Gastroesophageal sphincter (tissue), 4 donors: ENCODE data around the gene GNPTAB. TPM values are rescaled to one million over a fixed set of nuclear protein-coding genes. Genes with fewer than 3 reads are reported as not detected.

Source experiments
- ATAC-seq: fragments of 150-250 bp; one replicate; pipeline ENCODE4 v1.9.1; 2016; ENCODE audit warnings: mild to moderate bottlenecking, moderate library complexity
- H3K27ac ChIP-seq, 4 donors: fragments of 200-600 bp; sonication (generic) in 3 of 4; 1 replicate in 3 of 4; 2 replicates in 1 of 4; pipeline ENCODE4 v1.5.1; 2016 to 2019
- H3K27me3 ChIP-seq: fragments of 200-600 bp; sonication (generic); one replicate; pipeline ENCODE4 v1.5.1; 2019
- H3K36me3 ChIP-seq, 2 donors: fragments of 200-600 bp; sonication (generic); one replicate each; pipeline ENCODE4 v1.5.1; 2019; ENCODE audit warnings: control low read depth in 1 of 2
- H3K4me1 ChIP-seq, 3 donors: fragments of 200-600 bp; sonication (generic); 1 replicate in 2 of 3; 2 replicates in 1 of 3; pipeline ENCODE4 v1.5.1; 2016 to 2019; ENCODE audit warnings: control low read depth in 2 of 3
- H3K4me3 ChIP-seq, 2 donors: fragments of 200-600 bp; sonication (generic); one replicate each; pipeline ENCODE4 v1.5.1; 2019; ENCODE audit warnings: mild to moderate bottlenecking in 1 of 2, moderate library complexity in 1 of 2
- H3K9me3 ChIP-seq, 3 donors: fragments of 200-600 bp; sonication (generic); one replicate each; pipeline ENCODE4 v1.5.1; 2017 to 2019; ENCODE audit warnings: control low read depth in 2 of 3
- EP300 ChIP-seq: sonication (generic); formaldehyde crosslinking; IDR thresholded peaks from one replicate; pipeline ENCODE4 v1.6.1; 2017; ENCODE audit warnings: antibody characterized with exemption, mild to moderate bottlenecking
- POLR2A ChIP-seq, 2 donors: fragments of 450-650 bp; IDR thresholded peaks; one replicate each; pipeline ENCODE4 v1.6.1; 2017; ENCODE audit warnings: antibody characterized with exemption in 2 of 2, mild to moderate bottlenecking in 2 of 2, moderate library complexity in 1 of 2
- POLR2AphosphoS5 ChIP-seq: sonication (generic); formaldehyde crosslinking; IDR thresholded peaks from one replicate; pipeline ENCODE4 v1.6.1; 2017; ENCODE audit warnings: antibody characterized with exemption
- WGBS, 2 donors: methylation state at CpG; one replicate each; pipeline ENCODE4 v1.1.5; 2018; ENCODE audit warnings: low coverage in 1 of 2; 5-methylcytosine and 5-hydroxymethylcytosine counted together
- total RNA-seq, 4 donors: library from RNA; depleted of rRNA; stranded (reverse); fragments of >200 nt; gene quantifications; one replicate each; pipeline ENCODE4 v1.1.0, GENCODE V29; 2016
- TF ChIP-seq, protein P1 (sequence below), 4 experiments: fragments of 200-600 bp in 2 of 4; fragments of 450-650 bp in 2 of 4; sonication (generic) in 1 of 4; IDR thresholded peaks; one replicate each; pipeline ENCODE4 v1.5.1; 2017 to 2019; ENCODE audit warnings: antibody characterized with exemption in 4 of 4, mild to moderate bottlenecking in 2 of 4, moderate library complexity in 2 of 4

The GNPTAB gene
- total RNA-seq, 4 donors from 2014 or later, result 25.8 to 43.2 (median 36.3) TPM

- no peaks in the 10 kb centered on the region for H3K27me3 ChIP-seq
- TF ChIP-seq EP300 (no peak), POLR2AphosphoS5 (no peak), POLR2A (IDR thresholded peaks at IDR 0.05) (no peak)
- TF ChIP-seq, protein P1, sequence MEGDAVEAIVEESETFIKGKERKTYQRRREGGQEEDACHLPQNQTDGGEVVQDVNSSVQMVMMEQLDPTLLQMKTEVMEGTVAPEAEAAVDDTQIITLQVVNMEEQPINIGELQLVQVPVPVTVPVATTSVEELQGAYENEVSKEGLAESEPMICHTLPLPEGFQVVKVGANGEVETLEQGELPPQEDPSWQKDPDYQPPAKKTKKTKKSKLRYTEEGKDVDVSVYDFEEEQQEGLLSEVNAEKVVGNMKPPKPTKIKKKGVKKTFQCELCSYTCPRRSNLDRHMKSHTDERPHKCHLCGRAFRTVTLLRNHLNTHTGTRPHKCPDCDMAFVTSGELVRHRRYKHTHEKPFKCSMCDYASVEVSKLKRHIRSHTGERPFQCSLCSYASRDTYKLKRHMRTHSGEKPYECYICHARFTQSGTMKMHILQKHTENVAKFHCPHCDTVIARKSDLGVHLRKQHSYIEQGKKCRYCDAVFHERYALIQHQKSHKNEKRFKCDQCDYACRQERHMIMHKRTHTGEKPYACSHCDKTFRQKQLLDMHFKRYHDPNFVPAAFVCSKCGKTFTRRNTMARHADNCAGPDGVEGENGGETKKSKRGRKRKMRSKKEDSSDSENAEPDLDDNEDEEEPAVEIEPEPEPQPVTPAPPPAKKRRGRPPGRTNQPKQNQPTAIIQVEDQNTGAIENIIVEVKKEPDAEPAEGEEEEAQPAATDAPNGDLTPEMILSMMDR (IDR thresholded peaks at IDR 0.05), result no peak
- H3K9me3 ChIP-seq, result no peaks in the 10 kb centered on the region
- H3K4me1 ChIP-seq, result peaks cover 0 to 5% (median 0%) of the 10 kb centered on the region in 3 donors
- no peak overlapping the region for H3K4me3 ChIP-seq
- no peaks in the 10 kb centered on the region for H3K36me3 ChIP-seq
- no peak for ATAC-seq
- H3K27ac ChIP-seq, result no peak overlapping the region
- 83% methylated on average over 3 of the region's 3 CpGs; no CpG with 5 or more reads in 1 of the 2 donors for WGBS, 2 donors
These were observed 25.2 kb upstream of the GNPTAB start for GRCh38 chr12:101855976-101856375.

GRCh38 chr12:101855364-101855884 is 24.7 kb upstream of the GNPTAB start:
- WGBS, 2 donors, result 0 to 25% methylated on average over 1 to 2 of the region's 3 CpGs
- Histone ChIP-seq H3K27ac (no peak overlapping the region), H3K36me3 (no peaks in the 10 kb centered on the region), H3K27me3 (no peaks in the 10 kb centered on the region), H3K9me3 (no peaks in the 10 kb centered on the region), H3K4me3 (no peak overlapping the region), H3K4me1 (peaks cover 0 to 5% (median 0%) of the 10 kb centered on the region in 3 donors)
- ATAC-seq, result no peak
- TF ChIP-seq POLR2AphosphoS5 (no peak), EP300 (no peak), POLR2A (IDR thresholded peaks at IDR 0.05) (no peak)
- TF ChIP-seq, protein P1 (IDR thresholded peaks at IDR 0.05), result no peak

DNA sequence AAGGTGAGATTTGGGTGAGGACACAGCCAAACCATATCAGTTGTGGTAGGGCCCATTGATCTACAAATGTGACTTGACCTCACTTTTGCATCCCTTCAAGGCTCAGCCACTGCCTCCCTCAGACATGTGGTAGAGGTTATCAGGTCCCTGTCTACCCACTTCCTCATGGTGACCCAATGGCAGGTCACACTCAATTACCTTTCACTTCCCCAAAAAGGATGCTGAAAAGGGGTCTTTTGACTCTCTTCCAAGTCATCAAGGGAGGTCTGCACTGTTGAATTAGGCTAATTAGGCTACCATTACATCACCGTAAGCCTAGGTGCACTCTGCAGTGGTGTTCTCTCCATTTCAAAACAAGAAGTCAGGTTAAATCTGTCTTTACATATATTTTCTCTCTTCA is 24.0 kb upstream of the GNPTAB start:
- no peak for TF ChIP-seq POLR2AphosphoS5
- TF ChIP-seq, protein P1 (IDR thresholded peaks at IDR 0.05), result no peak
- no peak for TF ChIP-seq EP300
- TF ChIP-seq POLR2A (IDR thresholded peaks at IDR 0.05), result no peak
- H3K27me3 ChIP-seq, result no peaks in the 10 kb centered on the region
- no peaks in the 10 kb centered on the region for H3K9me3 ChIP-seq
- H3K4me3 ChIP-seq, result no peak overlapping the region
- no peaks in the 10 kb centered on the region for H3K36me3 ChIP-seq
- 100% methylated on average over 1 of the region's 1 CpG for WGBS, 2 donors
- H3K27ac ChIP-seq, result no peak overlapping the region
- ATAC-seq, result no peak
- H3K4me1 ChIP-seq, result peaks cover 0 to 5% (median 0%) of the 10 kb centered on the region in 3 donors

DNA sequence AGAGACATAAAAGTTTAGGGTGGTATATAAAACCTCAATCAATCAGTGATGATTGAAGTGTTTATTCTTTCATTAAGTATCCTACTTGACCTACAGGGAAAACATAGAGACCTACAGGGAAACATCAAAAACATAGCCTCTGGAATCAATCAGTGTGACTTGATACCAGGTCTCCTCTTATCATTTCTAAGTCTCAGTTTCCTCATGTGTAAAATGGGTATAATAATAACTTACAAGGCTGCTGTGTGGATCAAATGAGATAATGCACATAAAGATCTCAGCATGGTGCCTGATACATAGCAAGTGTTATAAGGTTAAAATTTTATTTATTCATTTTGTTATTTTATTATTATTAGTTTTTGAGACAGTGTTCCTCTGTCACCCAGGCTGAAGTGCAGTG is 22.2 kb upstream of the GNPTAB start:
- TF ChIP-seq, protein P1 (IDR thresholded peaks at IDR 0.05), result no peak
- TF ChIP-seq POLR2A (IDR thresholded peaks at IDR 0.05) (no peak), EP300 (no peak), POLR2AphosphoS5 (no peak)
- ATAC-seq, result no peak
- H3K4me3 ChIP-seq, result no peak overlapping the region

GRCh38 chr12:101850199-101850598 is 19.4 kb upstream of the GNPTAB start:
- no peaks in the 10 kb centered on the region for H3K9me3 ChIP-seq
- peaks cover 0 to 1% (median 0%) of the 10 kb centered on the region in 3 donors for H3K4me1 ChIP-seq
- 71 to 94% methylated on average over 1 of the region's 1 CpG for WGBS, 2 donors
- H3K36me3 ChIP-seq, result no peaks in the 10 kb centered on the region
- H3K27me3 ChIP-seq, result no peaks in the 10 kb centered on the region
- TF ChIP-seq POLR2AphosphoS5 (no peak), EP300 (no peak), POLR2A (IDR thresholded peaks at IDR 0.05) (no peak)
- TF ChIP-seq, protein P1 (IDR thresholded peaks at IDR 0.05), result no peak
- no peak overlapping the region for H3K4me3 ChIP-seq
- ATAC-seq, result no peak
- H3K27ac ChIP-seq, result no peak overlapping the region

More for the DNA sequence above, 22.2 kb upstream of the GNPTAB start:
- no peaks in the 10 kb centered on the region for H3K36me3 ChIP-seq
- H3K27ac ChIP-seq, result no peak overlapping the region
- peaks cover 0 to 5% (median 0%) of the 10 kb centered on the region in 3 donors for H3K4me1 ChIP-seq
- H3K27me3 ChIP-seq, result no peaks in the 10 kb centered on the region
- H3K9me3 ChIP-seq, result no peaks in the 10 kb centered on the region
